GM21723 (cell line): ENCODE data around the gene PLXNC1.

ENCODE experiments used
- ATAC-seq: cut with Tn5 transposase; IDR thresholded peaks from one replicate; pipeline ENCODE4 v1.9.1; 2021; ENCODE audit warnings: mild to moderate bottlenecking, moderate library complexity; ENCODE audit not compliant: unreplicated experiment

PLXNC1 gene

DNA sequence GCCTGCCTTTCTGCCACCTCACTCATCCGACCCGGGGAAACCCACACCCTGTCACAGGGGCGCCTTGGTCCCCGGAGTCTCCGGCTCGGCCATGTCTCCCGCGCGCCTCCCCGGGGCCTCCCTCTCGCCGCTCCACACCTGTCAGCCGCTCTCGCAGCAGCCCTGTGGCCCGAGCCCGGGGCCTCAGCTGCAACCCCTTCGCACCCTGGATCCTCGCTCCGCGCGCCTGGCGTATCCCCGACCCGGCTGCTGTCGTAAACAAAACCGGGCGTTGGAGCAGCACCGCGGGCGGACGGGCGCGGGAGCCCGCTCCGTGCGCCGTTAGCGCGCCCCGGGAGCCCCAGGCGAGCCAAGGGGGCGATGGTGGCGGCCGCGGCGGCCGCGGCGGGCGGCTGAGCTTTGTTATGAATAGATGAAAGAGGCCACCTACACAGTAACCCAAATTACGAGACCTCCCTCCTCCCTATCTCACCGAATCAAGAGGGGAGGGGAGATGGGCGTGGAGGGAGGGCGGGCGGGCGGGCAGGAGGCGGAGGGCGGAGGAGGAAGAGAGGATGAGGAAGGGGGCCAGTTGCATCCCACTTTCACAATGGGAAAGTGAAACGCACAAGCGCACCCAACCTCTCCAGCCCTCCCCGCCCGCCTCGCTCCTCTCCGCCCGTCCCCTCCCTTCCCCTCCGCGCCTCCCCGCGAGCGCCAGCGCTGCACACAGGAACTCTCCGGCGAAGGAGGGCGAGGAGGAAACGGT is at the start of gene PLXNC1:
PLXNC1 (plus strand) TSS at position 587 of the 748 bp plus-strand sequence. CDS start 395 bp downstream, outside the sequence.
- peak; percentile 35 for ATAC-seq

- no peak for ATAC-seq
Measured at GRCh38 chr12:94099191-94099590, 49.2 kb upstream of the PLXNC1 start.

DNA sequence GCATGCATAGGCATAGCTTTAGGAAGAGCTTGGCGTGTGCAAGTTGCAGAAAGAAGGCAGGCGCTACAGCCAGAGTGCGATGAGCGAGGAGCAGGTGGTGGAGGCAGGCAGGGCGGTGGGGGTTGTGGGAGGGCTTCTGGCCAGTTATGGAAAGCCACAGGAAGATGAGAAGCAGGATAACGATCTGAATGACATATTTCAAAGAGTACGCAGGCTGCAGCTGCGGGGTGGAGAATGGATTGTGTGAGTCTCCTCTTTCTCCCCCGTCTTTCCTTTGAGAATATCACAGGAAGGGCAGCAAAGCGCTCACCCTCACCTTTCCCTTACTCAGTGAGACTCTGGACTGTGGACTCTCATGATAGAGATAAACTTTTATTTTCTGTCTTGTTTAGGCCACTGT is 48.7 kb upstream of the PLXNC1 start:
- ATAC-seq = no peak

DNA sequence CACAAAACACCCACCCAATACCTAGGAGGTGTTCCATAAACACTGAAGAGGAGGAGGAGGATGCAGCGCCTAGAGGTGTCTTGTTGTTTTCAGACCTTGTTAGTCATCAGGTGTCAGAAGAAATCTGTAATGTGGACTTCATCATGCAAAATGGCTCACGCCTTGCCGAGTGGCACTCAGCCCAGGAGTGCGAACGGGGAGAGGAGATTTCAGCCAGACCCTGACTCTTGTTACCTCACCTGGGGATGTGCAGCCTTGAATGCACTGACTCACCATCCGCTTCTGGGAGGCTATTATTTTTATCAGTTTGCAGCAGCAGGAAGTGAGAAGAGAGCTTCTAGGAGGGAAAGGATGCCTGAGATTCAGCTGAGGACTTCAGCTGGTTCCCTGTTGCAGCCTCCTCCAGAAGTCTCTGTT is 48.2 kb upstream of the PLXNC1 start:
- ATAC-seq = no peak

GRCh38 chr12:94100990-94101737 is 47.2 kb upstream of the PLXNC1 start:
- peak; percentile 59 for ATAC-seq

DNA sequence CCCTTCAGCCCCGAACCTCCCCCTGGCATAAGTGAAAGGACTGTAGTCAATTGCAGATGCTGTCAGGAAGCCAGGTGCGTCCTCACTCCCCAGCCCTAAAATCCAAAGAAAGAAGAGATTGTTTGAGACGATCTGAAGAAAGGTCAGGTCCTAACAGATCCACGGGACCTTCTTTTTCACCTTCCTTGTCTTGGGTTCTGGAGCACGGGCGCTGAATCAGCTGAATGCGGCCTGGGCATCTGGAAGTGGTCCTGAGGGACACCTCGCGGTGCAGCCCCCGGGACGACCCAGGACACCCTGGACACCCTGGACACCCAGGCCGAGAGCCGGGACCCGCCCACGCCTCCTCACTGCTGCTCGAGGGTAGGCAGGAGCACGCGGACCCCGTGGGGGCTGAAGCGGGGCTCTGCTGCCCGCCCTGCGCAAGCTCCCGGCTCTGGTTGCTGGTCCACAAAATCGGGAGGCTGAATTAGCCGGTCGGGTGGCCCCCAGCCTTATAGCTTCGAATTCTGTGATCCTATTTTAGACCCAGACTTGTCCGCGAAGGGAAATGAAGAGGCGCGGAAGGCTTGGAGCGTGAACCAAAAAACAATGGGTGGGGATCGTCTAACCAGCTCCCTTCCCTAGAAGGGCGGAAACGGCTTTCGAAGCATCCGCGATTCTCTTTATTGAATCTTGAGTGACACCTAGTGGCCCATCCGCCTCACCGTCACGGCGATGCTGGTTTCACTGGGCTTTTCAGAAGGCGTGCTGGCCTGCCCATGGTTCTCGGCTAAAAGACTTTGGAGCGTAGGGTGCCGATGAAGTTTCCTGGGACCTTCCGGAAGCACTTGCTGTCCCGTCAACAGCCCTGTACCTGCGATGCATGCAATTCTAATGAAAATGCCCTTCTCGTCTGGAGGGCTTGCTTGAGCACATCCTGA is 46.4 kb upstream of the PLXNC1 start:
- ATAC-seq = peak; percentile 95

GRCh38 chr12:94103986-94104385 is 44.4 kb upstream of the PLXNC1 start:
- no peak for ATAC-seq

GRCh38 chr12:94107910-94108309 is 40.5 kb upstream of the PLXNC1 start:
- no peak for ATAC-seq

- peak; percentile 64 for ATAC-seq
Measured at GRCh38 chr12:94109160-94109559, 39.2 kb upstream of the PLXNC1 start.

- no peak for ATAC-seq
Measured at GRCh38 chr12:94110258-94110657, 38.1 kb upstream of the PLXNC1 start.

- no peak for ATAC-seq
Measured at GRCh38 chr12:94111302-94111701, 37.1 kb upstream of the PLXNC1 start.

- no peak for ATAC-seq
Measured at GRCh38 chr12:94112121-94112520, 36.3 kb upstream of the PLXNC1 start.

DNA sequence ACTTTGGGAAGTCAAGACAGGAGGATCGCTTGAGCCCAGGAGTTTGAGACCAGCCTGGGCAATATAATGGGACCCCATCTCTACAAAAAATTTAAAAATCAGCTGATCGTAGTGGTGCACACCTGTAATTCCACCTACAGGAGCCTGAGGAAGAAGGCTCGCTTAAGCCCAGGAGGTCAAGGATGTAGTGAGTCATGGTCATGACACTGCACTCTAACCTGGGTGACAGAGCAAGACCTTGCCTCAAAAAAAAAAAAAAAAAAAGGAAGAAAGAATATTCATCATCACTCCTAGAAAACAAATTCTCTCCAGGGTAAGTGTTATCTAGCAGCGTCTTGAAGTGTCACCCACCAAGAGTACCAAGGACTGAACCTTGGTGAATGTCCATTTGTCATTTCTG is 34.2 kb upstream of the PLXNC1 start:
- no peak for ATAC-seq

DNA sequence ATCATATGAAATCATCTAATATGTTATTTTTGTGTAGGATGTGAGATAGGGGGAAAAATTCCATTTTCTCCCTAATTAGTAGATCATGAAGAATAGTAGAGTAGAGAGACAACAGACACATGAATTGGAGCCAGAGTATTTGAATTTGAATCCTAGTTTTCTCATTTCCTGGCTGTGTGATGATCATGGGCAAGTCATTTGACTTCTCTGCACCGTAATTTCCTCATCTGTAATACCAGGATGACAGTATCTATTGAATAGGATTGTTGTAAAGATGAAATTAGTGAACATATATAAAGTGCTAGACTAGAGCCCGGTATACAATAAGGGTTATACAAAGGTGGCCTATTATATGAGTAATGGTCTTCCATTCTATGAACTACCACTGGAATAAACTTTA is 32.2 kb upstream of the PLXNC1 start:
- ATAC-seq = no peak

GRCh38 chr12:94121886-94122285 is 26.5 kb upstream of the PLXNC1 start:
- ATAC-seq = no peak

DNA sequence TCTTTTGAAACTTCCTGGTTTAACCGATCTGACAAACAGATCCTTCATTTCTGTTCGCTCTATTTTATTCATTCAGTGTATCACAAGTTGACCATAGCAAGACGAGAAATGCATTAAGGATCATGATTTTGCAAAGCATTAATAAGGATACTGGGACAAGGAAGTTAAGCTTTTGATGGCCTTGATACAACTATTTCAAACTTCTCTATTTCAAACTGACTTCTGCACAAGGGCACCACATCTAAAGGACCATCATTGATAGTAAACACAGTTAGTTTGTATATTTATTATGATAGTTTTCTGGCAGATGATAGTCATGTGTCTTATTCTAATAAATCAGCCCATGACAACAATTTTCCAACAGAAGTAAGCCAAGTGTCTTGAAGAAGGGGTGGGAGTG is 25.8 kb upstream of the PLXNC1 start:
- no peak for ATAC-seq

- ATAC-seq = no peak
Measured at GRCh38 chr12:94123127-94123526, 25.2 kb upstream of the PLXNC1 start.

- no peak for ATAC-seq
Measured at GRCh38 chr12:94126067-94126466, 22.3 kb upstream of the PLXNC1 start.

- no peak for ATAC-seq
Measured at GRCh38 chr12:94127239-94128131, 20.9 kb upstream of the PLXNC1 start.

- ATAC-seq = no peak
Measured at GRCh38 chr12:94128280-94128679, 20.1 kb upstream of the PLXNC1 start.
